ENCODE measurements around the gene ANKS1B. TPM values are rescaled to one million over a fixed set of nuclear protein-coding genes. Genes with fewer than 3 reads are reported as not detected.

Gene ANKS1B
- polyA plus RNA-seq, 3 donors: not detected

DNA sequence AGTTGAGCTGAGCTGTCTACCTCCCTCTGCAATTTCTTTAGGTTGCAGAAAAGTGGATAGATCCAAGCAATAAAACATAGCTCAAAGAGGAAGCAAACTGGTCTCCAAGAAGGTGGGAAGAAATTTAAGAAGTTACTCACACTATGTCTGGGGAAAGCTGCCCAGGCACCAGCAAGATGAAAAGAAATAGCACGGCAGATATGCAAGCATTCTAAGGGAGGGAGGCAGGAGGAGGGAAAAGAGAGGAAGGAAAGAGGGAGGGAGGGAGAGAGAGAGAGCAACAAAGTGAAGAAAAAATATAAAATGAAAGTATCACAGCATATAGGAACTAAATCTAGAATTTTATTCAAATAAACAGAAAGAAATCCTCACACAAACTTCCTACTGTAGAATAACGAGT lies 1099.0 kb downstream of the ANKS1B start:
- no peak overlapping the region for H2AFZ ChIP-seq (ENCODE audit: insufficient read depth, low read depth, low read length, poor library complexity, severe bottlenecking)
- no peaks in the 10 kb centered on the region for H3K36me3 Mint-ChIP-seq
- no peak overlapping the region for H3K27ac ChIP-seq (ENCODE audit: low read depth in 1 of 2, low read length in 2 of 2)
- no peak overlapping the region for H3K4me3 Mint-ChIP-seq
- no CpG with 5 or more reads among the region's 2 CpGs for WGBS (ENCODE audit: insufficient coverage)
- H3K79me2 ChIP-seq (ENCODE audit: insufficient read depth, low read length): no peaks in the 10 kb centered on the region
- H3K4me1 ChIP-seq (ENCODE audit: control insufficient read depth in 1 of 2, insufficient read depth in 2 of 2, low read length in 2 of 2): no peaks in the 10 kb centered on the region
- H3K4me2 ChIP-seq (replicated peaks; ENCODE audit: extremely low read depth, low read length, poor library complexity, severe bottlenecking): no peak overlapping the region
- H3K9me3 ChIP-seq (replicated peaks in 1 of 2; ENCODE audit: control insufficient read depth in 1 of 2, insufficient read depth in 1 of 2, low read length in 2 of 2): no peaks in the 10 kb centered on the region
- intact Hi-C loops (cut with micrococcal nuclease): no loop called here
- H3K9ac ChIP-seq (ENCODE audit: insufficient read depth, low read length, poor library complexity, severe bottlenecking): no peak overlapping the region
- H3K4me3 ChIP-seq (replicated peaks in 1 of 3; ENCODE audit: low read depth in 2 of 3, low read length in 3 of 3): no peak overlapping the region
- TF ChIP-seq, protein P1, sequence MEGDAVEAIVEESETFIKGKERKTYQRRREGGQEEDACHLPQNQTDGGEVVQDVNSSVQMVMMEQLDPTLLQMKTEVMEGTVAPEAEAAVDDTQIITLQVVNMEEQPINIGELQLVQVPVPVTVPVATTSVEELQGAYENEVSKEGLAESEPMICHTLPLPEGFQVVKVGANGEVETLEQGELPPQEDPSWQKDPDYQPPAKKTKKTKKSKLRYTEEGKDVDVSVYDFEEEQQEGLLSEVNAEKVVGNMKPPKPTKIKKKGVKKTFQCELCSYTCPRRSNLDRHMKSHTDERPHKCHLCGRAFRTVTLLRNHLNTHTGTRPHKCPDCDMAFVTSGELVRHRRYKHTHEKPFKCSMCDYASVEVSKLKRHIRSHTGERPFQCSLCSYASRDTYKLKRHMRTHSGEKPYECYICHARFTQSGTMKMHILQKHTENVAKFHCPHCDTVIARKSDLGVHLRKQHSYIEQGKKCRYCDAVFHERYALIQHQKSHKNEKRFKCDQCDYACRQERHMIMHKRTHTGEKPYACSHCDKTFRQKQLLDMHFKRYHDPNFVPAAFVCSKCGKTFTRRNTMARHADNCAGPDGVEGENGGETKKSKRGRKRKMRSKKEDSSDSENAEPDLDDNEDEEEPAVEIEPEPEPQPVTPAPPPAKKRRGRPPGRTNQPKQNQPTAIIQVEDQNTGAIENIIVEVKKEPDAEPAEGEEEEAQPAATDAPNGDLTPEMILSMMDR (IDR thresholded peaks at IDR 0.05): no peak
- no peaks in the 10 kb centered on the region for H3K36me3 ChIP-seq (replicated peaks in 1 of 2; ENCODE audit: control insufficient read depth in 1 of 2, insufficient read depth in 2 of 2, low read length in 2 of 2)
- H3K27ac Mint-ChIP-seq: no peak overlapping the region
- DNase-seq: no peak
- no peaks in the 10 kb centered on the region for H3K9me3 Mint-ChIP-seq
- H3K27me3 Mint-ChIP-seq (ENCODE audit: low read depth in 3 of 3): peaks cover 2 to 19% (median 7%) of the 10 kb centered on the region in 3 donors
- no peaks in the 10 kb centered on the region for H4K20me1 ChIP-seq (ENCODE audit: insufficient read depth, low read length)
- peaks cover 3 to 6% of the 10 kb centered on the region in 2 donors for H3K27me3 ChIP-seq (ENCODE audit: control insufficient read depth in 2 of 2, insufficient read depth in 2 of 2, low read length in 2 of 2)
- no peaks in the 10 kb centered on the region for H3K4me1 Mint-ChIP-seq

DNA sequence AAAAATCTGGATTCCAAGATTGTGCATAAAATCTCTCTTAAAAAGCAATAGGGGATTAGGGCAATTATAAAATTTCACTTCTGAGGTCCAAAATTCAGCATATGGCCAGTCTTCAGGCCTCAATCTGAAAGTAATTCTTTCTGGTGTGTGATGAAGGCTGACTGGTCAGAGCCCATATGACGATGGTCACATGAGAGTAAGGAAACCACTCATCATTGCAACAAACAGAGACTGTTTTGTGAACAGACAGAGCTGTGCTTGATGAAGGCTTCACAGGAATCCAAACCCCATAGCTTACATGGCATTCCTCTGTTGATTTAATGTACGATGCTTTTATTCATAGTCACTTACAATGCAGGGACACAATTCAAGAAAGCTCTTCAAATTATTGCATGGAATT lies 1101.5 kb downstream of the ANKS1B start:
- Mint-ChIP-seq H3K4me1 (no peaks in the 10 kb centered on the region), H3K27ac (no peak overlapping the region), H3K9me3 (no peaks in the 10 kb centered on the region)

More for the DNA sequence above, 1101.5 kb downstream of the ANKS1B start:
- no CpG with 5 or more reads among the region's 2 CpGs for WGBS (ENCODE audit: insufficient coverage)
- Histone ChIP-seq H4K20me1 (ENCODE audit: insufficient read depth, low read length) (no peaks in the 10 kb centered on the region), H3K9me3 (replicated peaks in 1 of 2; ENCODE audit: control insufficient read depth in 1 of 2, insufficient read depth in 1 of 2, low read length in 2 of 2) (no peaks in the 10 kb centered on the region), H3K4me2 (replicated peaks; ENCODE audit: extremely low read depth, low read length, poor library complexity, severe bottlenecking) (no peak overlapping the region), H2AFZ (ENCODE audit: insufficient read depth, low read depth, low read length, poor library complexity, severe bottlenecking) (no peak overlapping the region), H3K79me2 (ENCODE audit: insufficient read depth, low read length) (no peaks in the 10 kb centered on the region), H3K4me3 (replicated peaks in 1 of 3; ENCODE audit: low read depth in 2 of 3, low read length in 3 of 3) (no peak overlapping the region), H3K27ac (ENCODE audit: low read depth in 1 of 2, low read length in 2 of 2) (no peak overlapping the region), H3K4me1 (ENCODE audit: control insufficient read depth in 1 of 2, insufficient read depth in 2 of 2, low read length in 2 of 2) (no peaks in the 10 kb centered on the region), H3K9ac (ENCODE audit: insufficient read depth, low read length, poor library complexity, severe bottlenecking) (no peak overlapping the region), H3K27me3 (ENCODE audit: control insufficient read depth in 2 of 2, insufficient read depth in 2 of 2, low read length in 2 of 2) (peaks cover 0 to 5% of the 10 kb centered on the region in 2 donors), H3K36me3 (replicated peaks in 1 of 2; ENCODE audit: control insufficient read depth in 1 of 2, insufficient read depth in 2 of 2, low read length in 2 of 2) (no peaks in the 10 kb centered on the region)
- no peak overlapping the region for H3K4me3 Mint-ChIP-seq
- H3K36me3 Mint-ChIP-seq: no peaks in the 10 kb centered on the region
- peaks cover 2 to 14% (median 4%) of the 10 kb centered on the region in 3 donors for H3K27me3 Mint-ChIP-seq (ENCODE audit: low read depth in 3 of 3)
- no peak for DNase-seq
- TF ChIP-seq, protein P1 (IDR thresholded peaks at IDR 0.05): no peak
- intact Hi-C loops (cut with micrococcal nuclease): no loop called here

All from CD14-positive monocyte (primary cell).